Measurements from ENCODE around the gene THSD7A.

DNA sequence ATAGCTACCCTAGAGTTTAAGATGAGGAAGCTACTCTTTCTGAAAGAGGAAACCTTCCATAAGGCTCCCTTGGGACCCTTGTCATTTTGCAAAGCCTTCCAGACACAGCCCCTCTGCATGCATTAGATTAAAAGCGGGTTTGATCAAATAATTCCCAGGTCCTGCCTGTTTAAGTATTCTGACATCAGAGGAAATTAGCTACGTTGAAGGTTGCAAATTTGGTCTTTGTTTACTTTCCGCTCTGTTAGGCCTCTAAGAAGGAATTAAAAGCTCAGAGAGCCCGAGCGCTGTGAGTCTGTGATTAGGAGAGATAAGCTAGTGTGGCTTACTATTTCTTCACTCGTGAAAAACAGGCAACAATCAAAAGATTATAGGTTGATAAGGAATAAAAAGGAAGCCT is 1.4 kb upstream of the THSD7A start:
- TF ChIP-seq EP300 (IDR thresholded peaks at IDR 0.05; ENCODE audit: borderline replicate concordance in 1 of 2, low read depth in 2 of 2, low read length in 2 of 2) (no peak), YY1 (IDR thresholded peaks at IDR 0.05; ENCODE audit: low read depth, low read length) (no peak), POLR2A (IDR thresholded peaks at IDR 0.05; ENCODE audit: control extremely low read depth in 1 of 2, low read depth in 2 of 2, low read length in 2 of 2) (no peak), CTCF (IDR thresholded peaks at IDR 0.05; ENCODE audit: control extremely low read depth in 1 of 3, insufficient read depth in 1 of 3, low read depth in 1 of 3, low read length in 3 of 3) (no peak), RNF2 (IDR thresholded peaks at IDR 0.05; ENCODE audit: borderline replicate concordance, low read depth, low read length, missing control alignments, poor library complexity, severe bottlenecking) (no peak)

Measured in H1 (cell line).